GM12891 (cell line): ENCODE measurements around the gene GFOD1.

Experiments used
- DNase-seq: peaks from one replicate; pipeline ENCODE4 v3.0.0; 2011; ENCODE audit warnings: low spot score; ENCODE audit not compliant: insufficient read length
- FAIRE-seq: peaks from 2 replicates; lab custom pipeline; 2011; peaks lifted over from hg19 to GRCh38; lab: Jason Lieb, UNC
- PAX5 ChIP-seq: IDR thresholded peaks from 2 replicates; pipeline ENCODE4 v1.6.1; 2011; ENCODE audit warnings: low read length, moderate library complexity, mild to moderate bottlenecking; ENCODE audit not compliant: insufficient read depth, severe bottlenecking
- POLR2A ChIP-seq: IDR thresholded peaks from 2 replicates; pipeline ENCODE4 v1.6.1; 2011; ENCODE audit warnings: low read depth, low read length, control low read depth
- POLR2AphosphoS5 ChIP-seq: IDR thresholded peaks from 2 replicates; pipeline ENCODE4 v1.6.1; 2011; ENCODE audit warnings: low read depth, low read length, control low read depth
- POU2F2 ChIP-seq: IDR thresholded peaks from 2 replicates; pipeline ENCODE4 v1.6.1; 2011; ENCODE audit warnings: low read depth, mild to moderate bottlenecking, control low read depth, low read length, moderate library complexity
- SPI1 ChIP-seq: IDR thresholded peaks from 2 replicates; pipeline ENCODE4 v1.6.1; 2011; ENCODE audit warnings: low read depth, low read length, control low read depth
- TAF1 ChIP-seq: IDR thresholded peaks from 2 replicates; pipeline ENCODE4 v1.6.1; 2011; ENCODE audit warnings: low read depth, low read length, control low read depth

Gene GFOD1

GRCh38 chr6:13455552-13455966 lies 31.8 kb downstream of the GFOD1 start:
- DNase-seq (no peak), FAIRE-seq (peak; percentile 78)
- TF ChIP-seq POLR2A (no peak), SPI1 (no peak), POLR2AphosphoS5 (no peak), TAF1 (no peak), POU2F2 (no peak), PAX5 (no peak)

- FAIRE-seq (peak; percentile 94), DNase-seq (no peak)
- TF ChIP-seq POLR2AphosphoS5 (no peak), PAX5 (no peak), SPI1 (no peak), TAF1 (no peak), POLR2A (peak; percentile 11), POU2F2 (peak; percentile 29; the same call in 1 of the 2 replicates)
Measured at GRCh38 chr6:13454286-13455221, 32.8 kb downstream of the GFOD1 start.

GRCh38 chr6:13453771-13454251 lies 33.6 kb downstream of the GFOD1 start:
- FAIRE-seq, result peak; percentile 74
- no peak for DNase-seq
- no peak for TF ChIP-seq POU2F2
- no peak for TF ChIP-seq SPI1
- no peak for TF ChIP-seq TAF1
- peak; percentile 48 for TF ChIP-seq POLR2AphosphoS5
- peak; percentile 58 for TF ChIP-seq POLR2A
- no peak for TF ChIP-seq PAX5

GRCh38 chr6:13453153-13453552 lies 34.2 kb downstream of the GFOD1 start:
- FAIRE-seq, result no peak
- TF ChIP-seq PAX5 (no peak), TAF1 (no peak), SPI1 (no peak), POU2F2 (no peak), POLR2AphosphoS5 (no peak), POLR2A (no peak)
- DNase-seq, result no peak

- TF ChIP-seq TAF1, result no peak
- TF ChIP-seq POLR2AphosphoS5, result no peak
- no peak for TF ChIP-seq PAX5
- TF ChIP-seq POLR2A, result no peak
- no peak for TF ChIP-seq SPI1
- TF ChIP-seq POU2F2, result no peak
- DNase-seq, result no peak
- no peak for FAIRE-seq
Measured at GRCh38 chr6:13452346-13453117, 34.9 kb downstream of the GFOD1 start.

- TF ChIP-seq POLR2AphosphoS5 (no peak), POU2F2 (no peak), TAF1 (no peak), PAX5 (no peak)
- FAIRE-seq, result no peak
Measured at GRCh38 chr6:13451181-13451895, 36.1 kb downstream of the GFOD1 start.

GRCh38 chr6:13450628-13451027 lies 36.8 kb downstream of the GFOD1 start:
- FAIRE-seq, result no peak
- DNase-seq, result no peak
- TF ChIP-seq POU2F2 (no peak), POLR2AphosphoS5 (no peak), SPI1 (no peak), PAX5 (no peak), POLR2A (no peak), TAF1 (no peak)

More at GRCh38 chr6:13451181-13451895, 36.1 kb downstream of the GFOD1 start:
- DNase-seq, result no peak

- no peak for DNase-seq
- TF ChIP-seq POU2F2 (no peak), POLR2AphosphoS5 (no peak)
- FAIRE-seq, result peak; percentile 55
Measured at GRCh38 chr6:13447949-13448724, 39.3 kb downstream of the GFOD1 start.
